Esophagus squamous epithelium (tissue), 4 donors: Measurements from ENCODE around the gene BTBD10.

Experiments
- CTCF ChIP-seq, 6 experiments: fragments of 450-650 bp in 4 of 6; fragments of 200-600 bp in 2 of 6; sonication (generic) in 2 of 6; IDR thresholded peaks; one replicate each; pipeline ENCODE4 v1.5.1; 2016 to 2019; ENCODE audit warnings: antibody characterized with exemption in 6 of 6, mild to moderate bottlenecking in 4 of 6, moderate library complexity in 4 of 6
- POLR2A ChIP-seq, 4 donors: fragments of 450-650 bp; IDR thresholded peaks; one replicate each; pipeline ENCODE4 v1.6.1; 2017; ENCODE audit warnings: antibody characterized with exemption in 4 of 4, mild to moderate bottlenecking in 4 of 4, moderate library complexity in 3 of 4

- TF ChIP-seq POLR2A (IDR thresholded peaks at IDR 0.05) (no peak), CTCF (IDR thresholded peaks at IDR 0.05) (no peak)
Observed at GRCh38 chr11:13449522-13449921, 13.5 kb downstream of the BTBD10 start.
